WTC11 (cell line): ENCODE data around the gene EHD3. TPM values are rescaled to one million over a fixed set of nuclear protein-coding genes. Genes with fewer than 3 reads are reported as not detected.

Experiments
- ATAC-seq: fragments of 200-7000 bp; cut with Tn5 transposase; 2 replicates; pipeline ENCODE4 v1.10.0; 2021; ENCODE audit warnings: mild to moderate bottlenecking, moderate library complexity
- CTCF ChIA-PET: fragments of 300-600 bp; sonication (Branson Sonifier 250); formaldehyde crosslinking; loops from one replicate; lab custom pipeline; 2021; ENCODE audit warnings: antibody characterized with exemption; lab: Charles Lee
- POLR2A ChIA-PET: fragments of 350-600 bp; sonication (Branson Sonifier 250); formaldehyde crosslinking; loops from one replicate; lab custom pipeline; 2021; ENCODE audit warnings: antibody characterized with exemption; lab: Charles Lee
- DNase-seq: peaks from one replicate; pipeline ENCODE4 v3.0.0; 2021; ENCODE audit warnings: low spot score
- H3K27ac Mint-ChIP-seq: 2 replicates; pipeline ENCODE4 v1.8.0; 2021; ENCODE audit warnings: mixed read lengths
- H3K27me3 Mint-ChIP-seq: 2 replicates; pipeline ENCODE4 v1.8.0; 2021; ENCODE audit warnings: low read depth, mild to moderate bottlenecking, moderate library complexity, mixed read lengths
- H3K36me3 Mint-ChIP-seq: 2 replicates; pipeline ENCODE4 v1.8.0; 2021; ENCODE audit warnings: mixed read lengths
- H3K4me1 Mint-ChIP-seq: 2 replicates; pipeline ENCODE4 v1.8.0; 2022; ENCODE audit warnings: mixed read lengths
- H3K4me3 Mint-ChIP-seq: 2 replicates; pipeline ENCODE4 v1.8.0; 2021; ENCODE audit warnings: mild to moderate bottlenecking, moderate library complexity, mixed read lengths
- H3K9me3 Mint-ChIP-seq: 2 replicates; pipeline ENCODE4 v1.8.0; 2021; ENCODE audit warnings: mixed read lengths
- ETV6 ChIP-seq: sonication (generic); formaldehyde crosslinking; IDR thresholded peaks from 2 replicates; pipeline ENCODE4 v1.8.1; 2022; ENCODE audit warnings: mild to moderate bottlenecking, missing genetic modification reagents
- GTF2I ChIP-seq: fragments of 250-450 bp; sonication (Bioruptor Pico); conservative IDR thresholded peaks from 2 replicates; pipeline ENCODE4 v1.4.0; 2021; ENCODE audit warnings: mild to moderate bottlenecking
- ZNF263 ChIP-seq: sonication (generic); formaldehyde crosslinking; IDR thresholded peaks from 2 replicates; pipeline ENCODE4 v1.8.1; 2022; ENCODE audit warnings: low read depth, mild to moderate bottlenecking, moderate library complexity, missing genetic modification reagents
- ZNF317 ChIP-seq: sonication (generic); formaldehyde crosslinking; IDR thresholded peaks from 2 replicates; pipeline ENCODE4 v1.8.1; 2023; ENCODE audit warnings: low read depth, mild to moderate bottlenecking, moderate library complexity, missing genetic modification reagents, borderline replicate concordance
- ZNF416 ChIP-seq: fragments of 250-450 bp; sonication (Bioruptor Pico); IDR thresholded peaks from 2 replicates; pipeline ENCODE4 v1.9.0; 2021; ENCODE audit warnings: mild to moderate bottlenecking, inconsistent platforms
- total RNA-seq: library from RNA; stranded (reverse); gene quantifications from 3 replicates; pipeline ENCODE4 v1.2.3, GENCODE V29; 2021
- TF ChIP-seq, protein P1 (sequence below): sonication (generic); formaldehyde crosslinking; IDR thresholded peaks from 2 replicates; pipeline ENCODE4 v1.8.0; 2023; ENCODE audit warnings: missing genetic modification reagents, mild to moderate bottlenecking, borderline replicate concordance
- TF ChIP-seq, protein P2 (sequence below): sonication (generic); formaldehyde crosslinking; IDR thresholded peaks from 2 replicates; pipeline ENCODE4 v1.8.0; 2022; ENCODE audit warnings: mild to moderate bottlenecking, missing genetic modification reagents
- TF ChIP-seq, protein P3 (sequence below): sonication (generic); formaldehyde crosslinking; IDR thresholded peaks from 2 replicates; pipeline ENCODE4 v1.8.1; 2022; ENCODE audit warnings: low read depth, missing genetic modification reagents, borderline replicate concordance
- TF ChIP-seq, protein P4 (sequence below): fragments of 250-450 bp; sonication (Bioruptor Pico); IDR thresholded peaks from 2 replicates; pipeline ENCODE4 v1.9.0; 2021; ENCODE audit warnings: mild to moderate bottlenecking
- TF ChIP-seq, protein P5 (sequence below): sonication (generic); formaldehyde crosslinking; IDR thresholded peaks from 2 replicates; pipeline ENCODE4 v1.8.1; 2023; ENCODE audit warnings: mild to moderate bottlenecking, missing genetic modification reagents
- TF ChIP-seq, protein P6 (sequence below): sonication (generic); formaldehyde crosslinking; conservative IDR thresholded peaks from 2 replicates; pipeline ENCODE4 v1.8.1; 2023; ENCODE audit warnings: mild to moderate bottlenecking, low read depth, missing genetic modification reagents, moderate library complexity
- TF ChIP-seq, protein P7 (sequence below): fragments of 250-450 bp; sonication (Bioruptor Pico); conservative IDR thresholded peaks from 2 replicates; pipeline ENCODE4 v1.9.0; 2021; ENCODE audit warnings: mild to moderate bottlenecking

EHD3 gene
- total RNA-seq, 1 experiment from 2014 or later, result 10.0 TPM

DNA sequence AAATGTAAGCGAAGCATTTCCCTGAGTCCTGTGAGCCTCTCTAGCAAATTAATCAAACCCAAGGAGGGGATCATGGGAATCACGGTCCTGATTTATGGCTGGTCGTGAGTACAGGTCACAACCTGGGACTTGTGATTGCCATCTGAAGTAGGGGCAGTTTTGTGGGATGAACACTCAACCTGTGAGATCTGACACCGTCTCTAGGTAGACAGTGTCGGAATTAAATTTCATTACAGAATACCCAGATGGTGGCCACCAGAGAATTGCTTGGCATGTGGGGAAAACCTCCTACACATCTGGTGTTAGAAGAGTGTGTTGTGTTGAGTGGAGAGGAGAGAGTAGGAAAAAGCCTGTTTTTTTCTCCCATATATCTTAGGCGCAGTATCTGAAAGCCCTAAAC is 29.2 kb upstream of the EHD3 start (continued):
- TF ChIP-seq, protein P1, sequence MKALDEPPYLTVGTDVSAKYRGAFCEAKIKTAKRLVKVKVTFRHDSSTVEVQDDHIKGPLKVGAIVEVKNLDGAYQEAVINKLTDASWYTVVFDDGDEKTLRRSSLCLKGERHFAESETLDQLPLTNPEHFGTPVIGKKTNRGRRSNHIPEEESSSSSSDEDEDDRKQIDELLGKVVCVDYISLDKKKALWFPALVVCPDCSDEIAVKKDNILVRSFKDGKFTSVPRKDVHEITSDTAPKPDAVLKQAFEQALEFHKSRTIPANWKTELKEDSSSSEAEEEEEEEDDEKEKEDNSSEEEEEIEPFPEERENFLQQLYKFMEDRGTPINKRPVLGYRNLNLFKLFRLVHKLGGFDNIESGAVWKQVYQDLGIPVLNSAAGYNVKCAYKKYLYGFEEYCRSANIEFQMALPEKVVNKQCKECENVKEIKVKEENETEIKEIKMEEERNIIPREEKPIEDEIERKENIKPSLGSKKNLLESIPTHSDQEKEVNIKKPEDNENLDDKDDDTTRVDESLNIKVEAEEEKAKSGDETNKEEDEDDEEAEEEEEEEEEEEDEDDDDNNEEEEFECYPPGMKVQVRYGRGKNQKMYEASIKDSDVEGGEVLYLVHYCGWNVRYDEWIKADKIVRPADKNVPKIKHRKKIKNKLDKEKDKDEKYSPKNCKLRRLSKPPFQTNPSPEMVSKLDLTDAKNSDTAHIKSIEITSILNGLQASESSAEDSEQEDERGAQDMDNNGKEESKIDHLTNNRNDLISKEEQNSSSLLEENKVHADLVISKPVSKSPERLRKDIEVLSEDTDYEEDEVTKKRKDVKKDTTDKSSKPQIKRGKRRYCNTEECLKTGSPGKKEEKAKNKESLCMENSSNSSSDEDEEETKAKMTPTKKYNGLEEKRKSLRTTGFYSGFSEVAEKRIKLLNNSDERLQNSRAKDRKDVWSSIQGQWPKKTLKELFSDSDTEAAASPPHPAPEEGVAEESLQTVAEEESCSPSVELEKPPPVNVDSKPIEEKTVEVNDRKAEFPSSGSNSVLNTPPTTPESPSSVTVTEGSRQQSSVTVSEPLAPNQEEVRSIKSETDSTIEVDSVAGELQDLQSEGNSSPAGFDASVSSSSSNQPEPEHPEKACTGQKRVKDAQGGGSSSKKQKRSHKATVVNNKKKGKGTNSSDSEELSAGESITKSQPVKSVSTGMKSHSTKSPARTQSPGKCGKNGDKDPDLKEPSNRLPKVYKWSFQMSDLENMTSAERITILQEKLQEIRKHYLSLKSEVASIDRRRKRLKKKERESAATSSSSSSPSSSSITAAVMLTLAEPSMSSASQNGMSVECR (CRISPR knock-in tag), result no peak
- TF ChIP-seq, protein P2, sequence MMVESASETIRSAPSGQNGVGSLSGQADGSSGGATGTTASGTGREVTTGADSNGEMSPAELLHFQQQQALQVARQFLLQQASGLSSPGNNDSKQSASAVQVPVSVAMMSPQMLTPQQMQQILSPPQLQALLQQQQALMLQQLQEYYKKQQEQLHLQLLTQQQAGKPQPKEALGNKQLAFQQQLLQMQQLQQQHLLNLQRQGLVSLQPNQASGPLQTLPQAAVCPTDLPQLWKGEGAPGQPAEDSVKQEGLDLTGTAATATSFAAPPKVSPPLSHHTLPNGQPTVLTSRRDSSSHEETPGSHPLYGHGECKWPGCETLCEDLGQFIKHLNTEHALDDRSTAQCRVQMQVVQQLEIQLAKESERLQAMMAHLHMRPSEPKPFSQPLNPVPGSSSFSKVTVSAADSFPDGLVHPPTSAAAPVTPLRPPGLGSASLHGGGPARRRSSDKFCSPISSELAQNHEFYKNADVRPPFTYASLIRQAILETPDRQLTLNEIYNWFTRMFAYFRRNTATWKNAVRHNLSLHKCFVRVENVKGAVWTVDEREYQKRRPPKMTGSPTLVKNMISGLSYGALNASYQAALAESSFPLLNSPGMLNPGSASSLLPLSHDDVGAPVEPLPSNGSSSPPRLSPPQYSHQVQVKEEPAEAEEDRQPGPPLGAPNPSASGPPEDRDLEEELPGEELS (CRISPR knock-in tag), result no peak
- no peak for TF ChIP-seq ZNF416 (CRISPR knock-in tag)
- TF ChIP-seq, protein P3, sequence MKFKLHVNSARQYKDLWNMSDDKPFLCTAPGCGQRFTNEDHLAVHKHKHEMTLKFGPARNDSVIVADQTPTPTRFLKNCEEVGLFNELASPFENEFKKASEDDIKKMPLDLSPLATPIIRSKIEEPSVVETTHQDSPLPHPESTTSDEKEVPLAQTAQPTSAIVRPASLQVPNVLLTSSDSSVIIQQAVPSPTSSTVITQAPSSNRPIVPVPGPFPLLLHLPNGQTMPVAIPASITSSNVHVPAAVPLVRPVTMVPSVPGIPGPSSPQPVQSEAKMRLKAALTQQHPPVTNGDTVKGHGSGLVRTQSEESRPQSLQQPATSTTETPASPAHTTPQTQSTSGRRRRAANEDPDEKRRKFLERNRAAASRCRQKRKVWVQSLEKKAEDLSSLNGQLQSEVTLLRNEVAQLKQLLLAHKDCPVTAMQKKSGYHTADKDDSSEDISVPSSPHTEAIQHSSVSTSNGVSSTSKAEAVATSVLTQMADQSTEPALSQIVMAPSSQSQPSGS (CRISPR knock-in tag), result no peak
- TF ChIP-seq ETV6 (CRISPR knock-in tag), result no peak
- TF ChIP-seq, protein P4, sequence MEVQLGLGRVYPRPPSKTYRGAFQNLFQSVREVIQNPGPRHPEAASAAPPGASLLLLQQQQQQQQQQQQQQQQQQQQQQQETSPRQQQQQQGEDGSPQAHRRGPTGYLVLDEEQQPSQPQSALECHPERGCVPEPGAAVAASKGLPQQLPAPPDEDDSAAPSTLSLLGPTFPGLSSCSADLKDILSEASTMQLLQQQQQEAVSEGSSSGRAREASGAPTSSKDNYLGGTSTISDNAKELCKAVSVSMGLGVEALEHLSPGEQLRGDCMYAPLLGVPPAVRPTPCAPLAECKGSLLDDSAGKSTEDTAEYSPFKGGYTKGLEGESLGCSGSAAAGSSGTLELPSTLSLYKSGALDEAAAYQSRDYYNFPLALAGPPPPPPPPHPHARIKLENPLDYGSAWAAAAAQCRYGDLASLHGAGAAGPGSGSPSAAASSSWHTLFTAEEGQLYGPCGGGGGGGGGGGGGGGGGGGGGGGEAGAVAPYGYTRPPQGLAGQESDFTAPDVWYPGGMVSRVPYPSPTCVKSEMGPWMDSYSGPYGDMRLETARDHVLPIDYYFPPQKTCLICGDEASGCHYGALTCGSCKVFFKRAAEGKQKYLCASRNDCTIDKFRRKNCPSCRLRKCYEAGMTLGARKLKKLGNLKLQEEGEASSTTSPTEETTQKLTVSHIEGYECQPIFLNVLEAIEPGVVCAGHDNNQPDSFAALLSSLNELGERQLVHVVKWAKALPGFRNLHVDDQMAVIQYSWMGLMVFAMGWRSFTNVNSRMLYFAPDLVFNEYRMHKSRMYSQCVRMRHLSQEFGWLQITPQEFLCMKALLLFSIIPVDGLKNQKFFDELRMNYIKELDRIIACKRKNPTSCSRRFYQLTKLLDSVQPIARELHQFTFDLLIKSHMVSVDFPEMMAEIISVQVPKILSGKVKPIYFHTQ, result no peak
- TF ChIP-seq GTF2I (CRISPR knock-in tag), result no peak
- TF ChIP-seq, protein P5, sequence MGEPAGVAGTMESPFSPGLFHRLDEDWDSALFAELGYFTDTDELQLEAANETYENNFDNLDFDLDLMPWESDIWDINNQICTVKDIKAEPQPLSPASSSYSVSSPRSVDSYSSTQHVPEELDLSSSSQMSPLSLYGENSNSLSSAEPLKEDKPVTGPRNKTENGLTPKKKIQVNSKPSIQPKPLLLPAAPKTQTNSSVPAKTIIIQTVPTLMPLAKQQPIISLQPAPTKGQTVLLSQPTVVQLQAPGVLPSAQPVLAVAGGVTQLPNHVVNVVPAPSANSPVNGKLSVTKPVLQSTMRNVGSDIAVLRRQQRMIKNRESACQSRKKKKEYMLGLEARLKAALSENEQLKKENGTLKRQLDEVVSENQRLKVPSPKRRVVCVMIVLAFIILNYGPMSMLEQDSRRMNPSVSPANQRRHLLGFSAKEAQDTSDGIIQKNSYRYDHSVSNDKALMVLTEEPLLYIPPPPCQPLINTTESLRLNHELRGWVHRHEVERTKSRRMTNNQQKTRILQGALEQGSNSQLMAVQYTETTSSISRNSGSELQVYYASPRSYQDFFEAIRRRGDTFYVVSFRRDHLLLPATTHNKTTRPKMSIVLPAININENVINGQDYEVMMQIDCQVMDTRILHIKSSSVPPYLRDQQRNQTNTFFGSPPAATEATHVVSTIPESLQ (CRISPR knock-in tag), result no peak
- TF ChIP-seq, protein P6, sequence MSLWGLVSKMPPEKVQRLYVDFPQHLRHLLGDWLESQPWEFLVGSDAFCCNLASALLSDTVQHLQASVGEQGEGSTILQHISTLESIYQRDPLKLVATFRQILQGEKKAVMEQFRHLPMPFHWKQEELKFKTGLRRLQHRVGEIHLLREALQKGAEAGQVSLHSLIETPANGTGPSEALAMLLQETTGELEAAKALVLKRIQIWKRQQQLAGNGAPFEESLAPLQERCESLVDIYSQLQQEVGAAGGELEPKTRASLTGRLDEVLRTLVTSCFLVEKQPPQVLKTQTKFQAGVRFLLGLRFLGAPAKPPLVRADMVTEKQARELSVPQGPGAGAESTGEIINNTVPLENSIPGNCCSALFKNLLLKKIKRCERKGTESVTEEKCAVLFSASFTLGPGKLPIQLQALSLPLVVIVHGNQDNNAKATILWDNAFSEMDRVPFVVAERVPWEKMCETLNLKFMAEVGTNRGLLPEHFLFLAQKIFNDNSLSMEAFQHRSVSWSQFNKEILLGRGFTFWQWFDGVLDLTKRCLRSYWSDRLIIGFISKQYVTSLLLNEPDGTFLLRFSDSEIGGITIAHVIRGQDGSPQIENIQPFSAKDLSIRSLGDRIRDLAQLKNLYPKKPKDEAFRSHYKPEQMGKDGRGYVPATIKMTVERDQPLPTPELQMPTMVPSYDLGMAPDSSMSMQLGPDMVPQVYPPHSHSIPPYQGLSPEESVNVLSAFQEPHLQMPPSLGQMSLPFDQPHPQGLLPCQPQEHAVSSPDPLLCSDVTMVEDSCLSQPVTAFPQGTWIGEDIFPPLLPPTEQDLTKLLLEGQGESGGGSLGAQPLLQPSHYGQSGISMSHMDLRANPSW, result no peak

DNA sequence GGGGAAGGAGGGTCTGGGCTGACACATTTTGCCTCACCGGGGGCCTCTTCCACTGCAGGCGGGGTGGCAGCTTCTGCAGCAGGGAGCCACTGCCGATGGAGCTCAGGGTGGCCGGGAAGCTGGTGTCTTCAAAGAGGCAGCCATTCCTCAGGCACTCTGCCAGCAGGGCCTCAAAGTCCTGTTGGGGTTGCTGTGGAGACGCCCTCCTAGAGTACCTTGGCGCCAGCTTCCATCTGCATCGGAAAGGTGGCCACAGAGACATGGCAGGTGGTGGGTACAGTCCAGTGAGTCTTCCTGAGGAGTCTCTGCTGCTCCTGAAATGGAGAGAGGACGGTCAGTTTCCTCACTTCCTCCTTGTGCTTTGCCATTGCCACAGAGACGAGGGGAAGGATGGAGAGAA is 28.8 kb upstream of the EHD3 start:
- DNase-seq (no peak), ATAC-seq (no peak)
- POLR2A ChIA-PET, result no interaction called here
- CTCF ChIA-PET, result interaction anchor here (0.7 kb wide), 1 partner anchor 1894 kb away, joined by 6 read pairs; no protein-coding TSS in a partner anchor
- Mint-ChIP-seq H3K36me3 (no peaks in the 10 kb centered on the region), H3K27ac (no peak overlapping the region), H3K4me3 (no peak overlapping the region), H3K9me3 (no peaks in the 10 kb centered on the region)
- TF ChIP-seq, protein P7, sequence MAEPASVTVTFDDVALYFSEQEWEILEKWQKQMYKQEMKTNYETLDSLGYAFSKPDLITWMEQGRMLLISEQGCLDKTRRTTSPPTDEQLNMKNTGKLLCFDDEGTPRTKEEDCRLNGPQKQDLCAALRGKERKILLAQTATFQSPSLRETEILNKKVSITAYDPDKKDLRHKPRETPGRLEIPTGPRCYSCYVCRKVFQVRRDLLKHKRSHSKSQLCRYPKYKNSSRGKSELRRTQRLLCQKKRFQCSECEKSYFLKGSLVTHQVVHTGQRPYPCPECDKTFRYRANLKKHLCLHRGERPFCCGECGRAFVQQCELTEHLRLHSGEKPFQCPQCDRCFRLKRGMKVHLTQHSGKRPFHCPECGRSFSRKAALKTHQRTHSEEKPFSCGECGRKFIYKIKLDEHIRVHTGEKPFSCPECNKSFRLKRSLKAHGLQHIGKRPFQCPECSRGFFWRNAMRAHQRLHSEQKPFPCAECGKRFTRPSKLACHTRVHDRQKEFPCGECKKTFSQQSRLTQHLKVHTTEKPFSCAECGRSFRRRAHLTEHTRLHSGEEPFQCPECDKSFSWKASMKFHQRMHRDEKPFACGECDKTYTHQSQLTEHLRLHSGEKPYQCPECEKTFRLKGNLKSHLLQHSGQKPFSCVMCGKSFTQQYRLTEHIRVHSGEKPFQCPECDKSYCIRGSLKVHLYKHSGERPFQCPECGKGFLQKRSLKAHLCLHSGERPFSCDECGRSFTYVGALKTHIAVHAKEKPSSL (CRISPR knock-in tag), result no peak
- TF ChIP-seq ZNF317 (CRISPR knock-in tag), result no peak
- no peak for TF ChIP-seq ZNF263 (CRISPR knock-in tag)
- TF ChIP-seq, all 79 proteins: peak for 0
- H3K27me3 Mint-ChIP-seq, result peaks cover 2% of the 10 kb centered on the region; the same call in 1 of the 2 replicates
- peaks cover 8% of the 10 kb centered on the region for H3K4me1 Mint-ChIP-seq
